ENCODE results near the gene SBK3. TPM values are rescaled to one million over a fixed set of nuclear protein-coding genes. Genes with fewer than 3 reads are reported as not detected.
A peak's percentile ranks its signal among the peaks of the same experiment; 100 is the strongest.

SBK3 gene
- total RNA-seq, 1 donor from 2014 or later = 1.8 TPM

DNA sequence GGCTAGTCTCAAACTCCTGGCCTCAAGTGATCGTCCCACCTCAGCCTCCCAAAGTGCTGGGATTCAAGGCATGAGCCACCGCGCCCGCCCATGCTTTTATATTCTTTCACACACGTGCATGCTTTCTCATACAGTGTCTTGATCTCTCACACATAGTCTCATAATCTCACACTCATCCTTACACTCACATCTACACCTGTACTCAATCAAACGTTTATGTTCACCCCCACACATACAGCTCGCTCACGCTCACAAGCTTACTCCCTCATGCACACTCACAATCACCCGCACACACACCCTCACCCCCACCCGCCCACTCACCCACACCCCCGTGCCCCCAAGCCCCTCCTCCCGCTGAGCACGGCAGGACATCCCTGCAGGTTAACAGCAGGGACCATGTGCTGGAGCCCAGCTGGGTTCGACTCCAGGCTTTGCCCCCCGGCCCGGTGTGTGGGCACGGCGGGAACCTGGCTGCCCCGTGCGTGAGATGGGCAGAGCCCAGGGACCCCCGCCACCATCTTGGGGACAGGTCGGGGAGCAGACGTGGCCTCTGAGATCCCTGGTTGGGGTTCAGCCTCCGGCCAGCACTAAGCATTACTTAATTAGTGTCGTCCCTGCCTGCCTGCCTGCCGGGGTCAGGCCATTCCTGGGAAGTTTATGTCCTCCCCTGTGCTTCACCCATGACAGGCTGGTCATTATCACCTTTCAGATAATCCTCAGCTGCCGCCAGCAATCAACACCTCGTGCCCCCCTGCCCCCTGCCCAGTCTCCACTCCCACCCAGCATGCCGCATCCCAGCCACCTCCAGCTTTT, 19.8 kb downstream of the SBK3 start:
- ATAC-seq (no peak), DNase-seq (no peak)
- TF ChIP-seq, protein P1, sequence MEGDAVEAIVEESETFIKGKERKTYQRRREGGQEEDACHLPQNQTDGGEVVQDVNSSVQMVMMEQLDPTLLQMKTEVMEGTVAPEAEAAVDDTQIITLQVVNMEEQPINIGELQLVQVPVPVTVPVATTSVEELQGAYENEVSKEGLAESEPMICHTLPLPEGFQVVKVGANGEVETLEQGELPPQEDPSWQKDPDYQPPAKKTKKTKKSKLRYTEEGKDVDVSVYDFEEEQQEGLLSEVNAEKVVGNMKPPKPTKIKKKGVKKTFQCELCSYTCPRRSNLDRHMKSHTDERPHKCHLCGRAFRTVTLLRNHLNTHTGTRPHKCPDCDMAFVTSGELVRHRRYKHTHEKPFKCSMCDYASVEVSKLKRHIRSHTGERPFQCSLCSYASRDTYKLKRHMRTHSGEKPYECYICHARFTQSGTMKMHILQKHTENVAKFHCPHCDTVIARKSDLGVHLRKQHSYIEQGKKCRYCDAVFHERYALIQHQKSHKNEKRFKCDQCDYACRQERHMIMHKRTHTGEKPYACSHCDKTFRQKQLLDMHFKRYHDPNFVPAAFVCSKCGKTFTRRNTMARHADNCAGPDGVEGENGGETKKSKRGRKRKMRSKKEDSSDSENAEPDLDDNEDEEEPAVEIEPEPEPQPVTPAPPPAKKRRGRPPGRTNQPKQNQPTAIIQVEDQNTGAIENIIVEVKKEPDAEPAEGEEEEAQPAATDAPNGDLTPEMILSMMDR (IDR thresholded peaks at IDR 0.05) = no peak
- no peaks in the 10 kb centered on the region for H3K36me3 ChIP-seq
- no peaks in the 10 kb centered on the region for H3K27me3 ChIP-seq
- no peak overlapping the region for H3K27ac ChIP-seq
- no peaks in the 10 kb centered on the region for H3K9me3 ChIP-seq
- H3K4me3 ChIP-seq = no peak overlapping the region
- H3K4me1 ChIP-seq = peaks cover 3% of the 10 kb centered on the region
- intact Hi-C loops (cut with DNase I) = no loop called here

- TF ChIP-seq, protein P1 (IDR thresholded peaks at IDR 0.05) = no peak
- DNase-seq = no peak
- H3K9me3 ChIP-seq = no peaks in the 10 kb centered on the region
- no peaks in the 10 kb centered on the region for H3K4me1 ChIP-seq
- no peak for ATAC-seq
- H3K27me3 ChIP-seq = no peaks in the 10 kb centered on the region
- H3K27ac ChIP-seq = no peak overlapping the region
- no peak overlapping the region for H3K4me3 ChIP-seq
- H3K36me3 ChIP-seq = no peaks in the 10 kb centered on the region
- intact Hi-C loops (cut with DNase I) = no loop called here
Observed at GRCh38 chr19:55520691-55521292, 24.6 kb downstream of the SBK3 start.

- Histone ChIP-seq H3K4me3 (no peak overlapping the region), H3K27me3 (no peaks in the 10 kb centered on the region), H3K4me1 (no peaks in the 10 kb centered on the region), H3K9me3 (no peaks in the 10 kb centered on the region), H3K36me3 (no peaks in the 10 kb centered on the region), H3K27ac (no peak overlapping the region)
- DNase-seq (no peak), ATAC-seq (no peak)
- TF ChIP-seq, protein P1 (IDR thresholded peaks at IDR 0.05) = no peak
- intact Hi-C loops (cut with DNase I) = no loop called here
Observed at GRCh38 chr19:55519451-55520311, 25.7 kb downstream of the SBK3 start.

DNA sequence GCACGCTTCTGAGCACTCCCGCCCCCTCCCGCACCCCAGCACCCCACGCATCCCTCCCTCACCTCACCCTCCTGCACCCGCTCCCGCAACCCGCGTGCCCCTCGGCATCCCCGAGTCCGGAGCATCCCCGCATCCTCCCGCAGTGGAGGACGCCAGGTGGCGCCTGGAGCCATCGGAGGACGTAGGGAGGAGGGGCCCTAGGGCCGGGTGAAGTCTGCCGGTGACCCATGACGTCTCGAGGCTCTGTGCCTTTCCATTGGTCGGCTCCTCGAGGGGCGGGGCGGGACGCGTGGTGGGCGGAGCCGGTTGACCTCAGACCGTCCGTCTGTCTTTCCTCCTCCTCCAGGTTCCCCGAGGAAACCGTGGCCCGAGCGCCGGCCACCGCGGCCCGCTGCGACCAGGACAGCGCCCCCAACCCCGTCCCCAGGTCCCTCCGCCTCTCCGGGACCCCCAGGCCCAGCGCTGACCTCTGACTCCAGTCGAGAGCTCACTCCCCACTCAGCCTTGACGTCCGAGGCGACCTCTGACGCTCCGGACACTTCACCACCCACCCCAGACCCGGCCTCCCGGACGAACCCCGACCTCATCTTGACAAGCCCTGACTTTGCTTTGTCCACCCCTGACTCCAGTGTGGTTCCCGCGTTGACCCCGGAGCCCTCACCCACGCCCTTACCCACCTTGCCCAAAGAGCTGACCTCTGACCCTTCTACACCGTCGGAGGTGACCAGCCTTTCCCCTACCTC, 28.3 kb downstream of the SBK3 start:
- Histone ChIP-seq H3K9me3 (no peaks in the 10 kb centered on the region), H3K4me1 (no peaks in the 10 kb centered on the region), H3K27ac (peak overlapping the region; percentile 92), H3K36me3 (no peaks in the 10 kb centered on the region), H3K27me3 (peaks cover 4% of the 10 kb centered on the region), H3K4me3 (peak overlapping the region; percentile 59)
- peak; percentile 95 for DNase-seq
- intact Hi-C loops (cut with DNase I) = no loop called here
- peak; percentile 100 for ATAC-seq
- TF ChIP-seq, protein P1 (IDR thresholded peaks at IDR 0.05) = peak; percentile 73

- Histone ChIP-seq H3K27ac (no peak overlapping the region), H3K36me3 (no peaks in the 10 kb centered on the region), H3K4me1 (no peaks in the 10 kb centered on the region), H3K27me3 (peaks cover 7% of the 10 kb centered on the region), H3K9me3 (no peaks in the 10 kb centered on the region), H3K4me3 (no peak overlapping the region)
- intact Hi-C loops (cut with DNase I) = no loop called here
- TF ChIP-seq, protein P1 (IDR thresholded peaks at IDR 0.05) = no peak
- no peak for DNase-seq
- ATAC-seq = no peak
Observed at GRCh38 chr19:55508120-55508519, 37.2 kb downstream of the SBK3 start.
